ENCODE data around the gene ADAMTS2.

- TF ChIP-seq POLR2A (IDR thresholded peaks at IDR 0.05) (no peak), CTCF (IDR thresholded peaks at IDR 0.05) (no peak)
These were observed 264.5 kb downstream of the ADAMTS2 start for GRCh38 chr5:179080724-179081123.
